Islet of Langerhans (tissue), 1 donor: ENCODE data around the gene ZNF491.
"Not testable (repeated sequence)": the region's sequence is repeated elsewhere in the genome, so short reads cannot be mapped to it uniquely, and the experiment has no call there.

Experiments used
- FAIRE-seq: peaks from one replicate; lab custom pipeline; 2011; peaks lifted over from hg19 to GRCh38; lab: Jason Lieb, UNC

ZNF491 gene

DNA sequence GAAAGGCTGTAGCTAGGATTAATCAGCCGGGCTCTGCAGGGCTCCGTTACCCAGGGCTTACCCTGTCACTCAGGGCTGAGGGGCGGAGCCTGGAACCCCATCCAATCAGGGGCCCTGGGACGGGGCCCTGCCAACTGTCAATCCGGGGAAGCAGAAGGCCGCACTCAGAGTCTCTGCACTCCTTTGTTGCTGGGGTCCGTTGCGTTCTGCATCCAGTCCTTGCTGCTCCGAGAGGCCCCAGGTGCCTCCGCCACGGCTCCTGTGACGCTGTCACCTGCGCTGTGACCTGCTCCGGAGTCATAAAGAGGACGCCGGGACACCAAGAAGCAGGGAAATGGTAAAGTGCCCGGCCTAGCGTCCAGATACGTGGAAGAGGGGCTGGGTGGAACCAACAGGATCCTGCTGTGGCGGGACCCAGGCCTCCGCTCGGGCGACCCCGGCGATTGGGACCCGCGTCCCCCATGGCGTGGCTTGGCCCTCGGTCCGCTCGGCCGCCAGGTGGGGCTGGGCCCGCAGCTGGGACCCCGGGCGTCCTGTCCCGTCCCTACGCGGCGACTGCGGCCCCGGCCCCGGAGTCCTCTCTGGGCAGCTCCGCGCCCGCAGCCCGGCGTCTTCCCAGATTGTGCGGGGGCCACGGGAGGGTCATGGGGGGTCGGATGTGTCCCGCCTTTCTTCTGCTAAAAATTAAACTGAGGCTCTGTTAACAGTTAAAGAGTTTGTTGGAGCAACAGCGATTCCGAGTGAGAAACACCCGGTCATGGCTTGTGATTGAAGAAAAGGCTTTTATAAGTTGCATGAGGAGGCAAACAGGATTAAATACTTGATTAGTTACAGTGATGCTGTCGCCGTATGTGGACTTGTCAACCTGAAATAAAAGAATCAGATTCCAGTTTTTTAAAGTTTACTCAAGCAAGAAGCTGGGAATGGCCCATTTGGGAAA lies at the start of gene ZNF491:
Gene ZNF491, plus strand, starts transcription at position 133 of the 940 bp plus-strand sequence. CDS start 7,431 bp downstream, outside the sequence.
- peak; percentile 38 for FAIRE-seq

DNA sequence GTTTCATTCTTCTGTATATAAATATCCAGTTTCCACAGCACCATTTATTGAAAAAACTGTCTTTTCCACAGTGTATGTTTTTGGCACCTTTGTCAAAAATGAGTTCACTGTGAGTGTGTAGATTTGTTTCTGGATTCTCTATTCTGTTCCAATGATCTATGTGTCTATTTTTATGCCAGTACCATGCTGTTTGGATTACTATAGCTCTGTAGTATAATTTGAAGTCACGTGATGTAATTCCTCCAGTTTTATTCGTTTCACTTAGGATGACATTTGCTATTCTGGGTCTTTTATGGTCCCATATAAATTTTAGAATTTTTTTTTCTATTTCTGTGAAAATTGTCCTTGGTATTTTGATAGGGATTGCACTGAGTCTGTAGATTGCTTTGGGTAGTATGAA lies 48.6 kb upstream of the ZNF491 start:
- no peak for FAIRE-seq

DNA sequence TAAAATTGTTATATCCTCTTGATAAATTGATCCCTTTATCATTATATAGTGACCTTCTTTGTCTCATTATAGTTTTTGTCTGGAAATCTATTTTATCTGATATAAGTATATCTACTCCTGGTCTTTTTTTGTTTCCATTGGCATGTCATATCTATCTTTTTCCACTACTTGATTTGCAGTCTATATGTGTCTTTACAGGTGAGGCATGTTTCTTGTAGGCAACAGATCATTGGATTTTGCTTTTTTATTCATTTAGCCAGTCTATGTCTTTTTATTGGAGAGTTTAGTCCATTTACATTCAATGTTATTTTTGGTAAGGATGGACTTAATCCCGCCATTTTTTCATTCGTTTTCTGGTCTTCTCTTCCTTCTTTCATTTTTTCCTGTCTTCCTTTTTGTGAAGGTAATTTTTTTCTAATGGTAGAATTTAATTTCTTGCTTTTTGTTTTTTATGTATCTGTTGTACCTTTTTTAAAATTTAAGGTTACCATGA lies 46.0 kb upstream of the ZNF491 start:
- no peak for FAIRE-seq

DNA sequence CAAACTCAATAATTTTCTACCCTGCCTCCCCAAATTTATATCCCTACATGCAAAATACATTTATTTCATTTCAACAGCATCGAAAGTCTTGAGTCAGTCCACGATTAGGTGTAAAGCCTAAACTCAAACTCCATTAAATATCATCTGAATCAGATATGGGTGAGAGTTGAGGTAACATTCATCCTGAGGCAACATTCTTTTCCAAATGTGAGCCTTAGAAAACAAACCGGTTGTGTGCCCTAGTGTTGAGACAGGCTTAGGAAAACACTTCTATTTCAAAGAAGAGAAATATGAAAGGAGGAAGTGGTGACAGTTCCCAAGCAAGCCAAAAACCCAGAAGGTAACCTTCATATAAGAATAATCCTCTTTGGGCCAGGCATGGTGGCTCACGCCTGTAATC lies 43.7 kb upstream of the ZNF491 start:
- FAIRE-seq = no peak

DNA sequence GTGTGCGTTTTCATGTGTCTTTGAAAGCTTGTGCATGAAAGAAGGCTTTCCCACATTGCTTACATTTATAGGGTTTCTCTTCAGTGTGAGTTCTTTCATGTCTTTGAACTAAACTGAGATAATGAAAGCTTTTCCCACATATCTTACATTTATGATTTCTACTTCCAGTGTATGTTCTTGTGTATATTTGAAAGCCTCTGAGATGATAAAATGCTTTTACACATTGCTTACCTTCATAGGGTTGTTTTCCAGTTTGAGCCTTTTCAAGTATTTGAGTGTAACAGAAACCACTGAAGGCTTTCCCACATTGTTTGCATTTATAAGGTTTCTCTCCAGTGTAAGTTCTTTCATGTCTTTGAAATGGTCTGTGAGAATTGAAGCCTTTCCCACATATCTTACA lies 41.4 kb upstream of the ZNF491 start:
- FAIRE-seq = no peak

DNA sequence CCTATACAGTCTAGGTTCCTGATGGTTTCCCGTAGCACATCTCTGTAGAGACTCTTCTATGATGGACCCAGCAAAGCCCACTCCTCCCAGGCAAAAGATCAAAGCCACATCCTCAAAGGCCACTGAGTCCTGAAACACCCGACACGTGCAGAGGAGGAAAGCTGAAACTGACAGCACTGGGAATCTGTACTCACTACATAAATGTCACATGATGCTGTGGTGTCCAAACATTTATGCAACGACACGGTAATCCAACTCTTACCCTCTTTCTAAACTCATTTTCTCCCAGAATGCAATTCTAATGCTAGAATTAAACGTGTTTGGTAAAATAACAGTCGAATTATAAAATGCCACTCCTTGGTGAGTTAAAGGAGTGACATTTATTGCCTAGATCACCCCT lies 38.5 kb upstream of the ZNF491 start:
- FAIRE-seq = no peak

DNA sequence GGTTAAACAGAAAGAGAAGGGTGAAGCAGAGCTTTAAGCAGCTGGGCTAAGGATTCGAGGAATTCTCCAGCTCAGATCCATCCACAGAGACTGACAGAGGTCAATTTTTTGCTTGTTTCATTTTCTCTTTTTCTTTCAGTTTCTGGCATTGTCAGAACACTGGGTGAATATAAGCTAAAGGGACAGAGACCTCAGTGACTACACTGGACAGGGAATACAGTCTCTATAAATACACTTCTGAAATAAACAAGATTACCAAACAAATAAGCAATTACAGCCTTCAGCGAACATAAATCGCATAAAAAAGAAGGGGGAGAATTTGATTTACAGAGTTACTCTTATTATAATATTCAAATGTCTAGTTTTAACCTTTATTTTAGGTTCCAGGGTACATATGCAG lies 35.2 kb upstream of the ZNF491 start:
- no peak for FAIRE-seq

DNA sequence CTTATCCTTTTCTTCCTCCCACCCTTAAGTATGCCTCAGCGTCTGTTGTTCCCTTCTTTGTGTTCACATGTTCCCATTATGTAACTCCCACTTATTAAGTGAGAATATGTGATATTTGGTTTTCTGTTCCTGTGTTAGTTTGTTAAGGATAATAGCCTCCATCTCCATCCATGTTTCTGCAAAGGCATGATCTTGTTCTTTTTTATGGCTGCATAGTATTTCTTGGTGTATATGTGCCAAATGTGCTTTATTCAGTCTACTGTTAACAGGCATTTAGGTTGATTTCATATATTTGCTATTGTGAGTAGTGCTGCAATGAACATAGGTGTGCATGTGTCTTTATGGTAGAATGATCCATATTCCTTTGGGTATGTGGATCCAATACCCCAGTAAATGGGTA lies 34.7 kb upstream of the ZNF491 start:
- FAIRE-seq = no peak

DNA sequence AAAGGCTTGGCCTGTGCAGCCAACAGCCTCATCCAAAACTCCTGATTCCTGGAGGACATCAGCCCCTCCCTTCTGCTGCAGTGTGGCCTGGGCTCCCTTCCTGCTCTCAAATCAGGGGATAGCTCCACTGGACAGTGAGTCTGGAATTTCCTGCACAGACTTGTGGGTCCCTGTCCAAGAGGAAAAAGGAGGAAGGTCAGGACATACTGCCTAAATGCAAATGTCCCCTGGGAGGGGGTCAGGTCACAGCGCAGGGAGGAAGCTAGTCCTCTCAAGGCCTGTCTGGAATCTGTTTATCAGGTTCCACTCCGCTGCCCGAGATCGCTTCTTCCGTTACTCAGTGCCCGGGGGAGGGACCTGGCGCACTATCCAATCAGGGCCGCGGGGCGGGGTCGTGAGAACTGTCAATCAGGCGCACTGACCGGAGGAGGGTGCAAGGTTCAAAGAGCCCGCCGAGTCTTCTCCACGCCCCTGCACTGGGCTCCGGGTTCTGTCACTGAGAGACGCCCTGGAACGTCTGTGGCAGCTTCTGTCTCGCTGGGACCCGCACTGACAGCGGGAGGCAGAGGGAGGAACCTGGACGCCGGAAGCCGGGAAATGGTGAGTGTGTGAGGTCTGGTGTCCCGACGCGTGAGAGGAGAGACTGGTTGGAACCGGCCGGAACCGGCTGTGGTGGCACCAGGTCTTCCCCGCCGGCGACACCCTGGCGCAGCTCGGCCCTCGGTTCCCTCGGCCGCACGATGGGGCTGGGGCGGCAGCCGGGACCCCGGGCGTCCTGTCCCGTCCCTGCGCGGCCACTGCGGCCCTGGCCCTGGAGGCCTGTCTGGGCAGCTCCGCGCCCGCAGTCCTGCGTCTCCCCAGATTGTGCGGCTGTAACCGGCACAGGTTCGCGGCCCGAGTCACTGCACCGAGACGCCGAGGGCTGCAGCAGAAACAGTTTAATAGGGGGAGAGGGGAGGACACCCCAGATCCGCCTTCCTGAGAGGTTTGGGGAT lies 31.4 kb upstream of the ZNF491 start, which contains the start of gene ZNF441:
Gene ZNF441, plus strand, starts transcription at position 404 of the 995 bp plus-strand sequence. Its CDS starts 194 bp downstream, at position 598.
- no peak for FAIRE-seq

DNA sequence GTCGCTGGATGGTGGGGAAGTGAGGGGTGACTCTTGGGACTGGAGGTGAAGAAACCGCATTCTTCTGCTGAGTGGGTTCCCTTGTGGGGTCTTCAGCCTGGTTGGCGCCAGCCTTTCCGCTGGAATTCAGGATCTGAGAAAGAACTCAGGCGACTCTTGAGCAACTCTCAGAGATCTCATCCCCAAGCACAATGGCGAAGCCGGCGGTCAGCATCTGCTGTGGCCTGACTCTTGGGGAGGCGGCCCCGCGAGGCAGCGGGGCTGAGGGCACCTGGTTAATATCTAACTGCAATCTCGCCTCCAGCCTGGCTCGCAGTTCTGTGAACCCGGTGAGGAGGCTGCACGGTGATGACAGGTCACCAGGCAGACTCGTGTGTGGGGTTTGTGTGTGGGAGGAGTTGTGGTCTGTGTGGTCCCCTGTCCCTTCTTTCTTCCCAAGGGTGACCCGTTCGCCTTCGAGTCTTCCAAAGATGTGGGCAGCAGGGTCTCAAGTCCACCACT lies 30.6 kb upstream of the ZNF491 start:
- no peak for FAIRE-seq

DNA sequence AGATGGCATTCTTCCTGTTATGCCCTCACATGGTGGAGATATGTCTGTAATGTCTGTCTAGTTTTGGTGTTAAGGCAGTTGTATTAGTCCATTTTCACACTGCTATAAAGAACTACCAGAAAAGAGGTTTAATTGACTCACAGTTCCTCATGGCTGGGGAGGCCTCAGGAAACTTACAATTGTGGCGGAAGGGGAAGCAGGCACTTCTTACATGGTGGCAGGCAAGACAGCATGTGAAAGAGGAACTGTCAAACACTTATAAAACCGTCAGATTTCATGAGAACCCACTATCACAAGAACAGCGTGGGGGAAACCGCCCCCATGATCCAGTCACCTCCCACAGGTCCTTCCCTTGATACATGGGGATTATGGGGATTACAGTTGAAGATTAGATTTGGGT lies 28.3 kb upstream of the ZNF491 start:
- no peak for FAIRE-seq

DNA sequence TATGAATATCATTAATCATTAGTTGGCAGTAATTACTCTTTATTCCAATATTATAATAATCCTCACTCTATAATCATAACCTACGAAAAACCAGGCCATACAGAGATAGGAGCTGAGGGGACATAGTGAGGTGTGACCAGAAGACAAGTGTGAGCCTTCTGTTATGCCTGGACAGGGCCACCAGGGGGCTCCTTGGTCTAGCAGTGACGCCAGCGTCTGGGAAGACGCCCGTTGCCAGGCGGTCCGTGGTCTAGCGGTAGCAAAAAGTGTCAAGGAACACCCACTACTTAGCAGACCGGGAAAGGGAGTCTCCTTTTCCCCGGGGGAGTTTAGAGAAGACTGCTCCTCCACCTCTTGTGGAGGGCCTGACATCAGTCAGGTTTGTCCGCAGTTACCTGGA lies 26.8 kb upstream of the ZNF491 start:
- FAIRE-seq = not testable (repeated sequence)

DNA sequence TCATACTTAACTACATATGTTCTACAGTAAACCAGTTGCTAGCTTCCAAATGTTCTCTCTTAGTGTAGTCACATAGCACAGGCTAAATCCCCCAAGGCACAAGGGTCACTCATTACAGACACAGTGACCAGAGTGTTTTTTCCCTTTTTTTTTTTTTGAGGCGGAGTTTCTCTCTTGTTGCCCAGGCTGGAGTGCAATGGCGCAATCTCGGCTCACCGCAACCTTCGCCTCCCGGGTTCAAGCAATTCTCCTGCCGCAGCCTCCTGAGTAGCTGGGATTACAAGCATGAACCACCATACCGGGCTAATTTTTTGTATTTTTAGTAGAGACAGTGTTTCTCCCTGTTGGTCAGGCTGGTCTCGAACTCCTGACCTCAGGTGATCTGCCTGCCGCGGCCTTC lies 21.7 kb upstream of the ZNF491 start:
- FAIRE-seq = not testable (repeated sequence)

DNA sequence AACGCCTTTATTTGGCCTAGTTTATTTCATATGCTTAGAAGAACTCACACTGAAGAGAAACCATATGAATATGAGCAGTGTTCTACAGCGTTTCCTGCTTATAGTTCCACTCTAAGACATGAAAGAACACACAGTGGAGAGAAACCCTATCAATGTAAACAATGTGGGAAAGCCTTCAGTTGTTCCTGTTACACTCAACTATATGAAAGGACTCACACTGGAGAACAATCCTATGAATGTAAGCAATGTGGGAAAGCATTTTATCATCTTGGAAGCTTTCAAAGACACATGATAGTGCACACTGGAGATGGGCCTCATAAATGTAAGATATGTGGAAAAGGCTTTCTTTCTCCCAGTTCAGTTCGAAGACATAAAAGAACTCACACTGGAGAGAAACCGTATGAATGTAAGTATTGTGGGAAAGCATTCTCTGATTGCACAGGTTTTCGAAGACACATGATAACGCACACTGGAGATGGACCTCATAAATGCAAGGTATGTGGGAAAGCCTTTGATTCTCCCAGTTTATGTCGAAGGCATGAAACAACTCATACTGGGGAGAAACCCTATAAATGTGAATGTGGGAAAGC lies 17.8 kb upstream of the ZNF491 start:
- FAIRE-seq = no peak

DNA sequence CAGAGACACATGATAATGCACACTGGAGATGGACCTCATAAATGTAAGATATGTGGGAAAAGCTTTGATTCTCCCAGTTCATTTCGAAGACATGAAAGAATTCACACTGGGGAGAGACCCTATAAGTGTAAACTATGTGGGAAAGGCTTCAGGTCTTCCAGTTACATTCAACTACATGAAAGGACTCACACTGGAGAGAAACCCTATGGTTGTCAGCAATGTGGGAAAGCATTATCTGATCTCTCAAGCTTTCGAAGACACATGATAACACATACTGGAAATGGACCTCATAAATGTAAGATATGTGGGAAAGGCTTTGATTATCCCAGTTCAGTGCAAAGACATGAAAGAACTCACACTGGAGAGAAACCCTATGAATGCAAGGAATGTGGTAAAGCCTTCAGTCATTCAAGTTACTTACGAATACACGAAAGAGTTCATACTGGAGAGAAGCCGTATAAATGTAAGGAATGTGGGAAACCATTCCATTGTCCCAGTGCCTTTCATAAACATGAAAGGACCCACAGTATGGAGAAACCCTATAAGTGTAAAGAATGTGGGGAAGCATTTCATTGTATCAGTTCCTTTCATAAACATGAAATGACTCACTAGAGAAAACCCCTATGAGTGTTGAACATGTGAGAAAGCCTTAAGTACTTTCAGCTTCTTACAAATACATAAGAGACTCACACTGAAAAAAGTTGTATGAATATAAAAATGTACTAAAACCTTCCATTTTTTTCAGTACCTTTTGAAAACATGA lies 16.8 kb upstream of the ZNF491 start:
- no peak for FAIRE-seq

DNA sequence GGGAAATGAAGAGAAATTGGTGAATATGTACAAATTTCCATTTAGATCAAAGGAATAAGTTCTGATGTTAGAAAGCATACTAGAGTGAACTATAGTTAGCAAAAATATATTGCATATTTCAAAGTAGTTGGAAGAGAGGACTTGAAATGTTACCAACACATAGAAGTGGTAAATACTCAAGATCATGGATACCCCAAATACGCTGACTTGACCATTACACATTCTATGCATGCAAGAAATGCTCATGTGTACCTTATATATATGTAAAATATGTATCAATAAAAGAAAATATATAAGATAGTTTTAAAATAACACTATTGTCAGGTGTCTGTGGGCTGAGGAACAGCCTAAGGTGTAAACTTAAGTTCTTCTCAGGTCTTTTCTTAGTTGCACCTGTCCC lies 14.6 kb upstream of the ZNF491 start:
- no peak for FAIRE-seq

DNA sequence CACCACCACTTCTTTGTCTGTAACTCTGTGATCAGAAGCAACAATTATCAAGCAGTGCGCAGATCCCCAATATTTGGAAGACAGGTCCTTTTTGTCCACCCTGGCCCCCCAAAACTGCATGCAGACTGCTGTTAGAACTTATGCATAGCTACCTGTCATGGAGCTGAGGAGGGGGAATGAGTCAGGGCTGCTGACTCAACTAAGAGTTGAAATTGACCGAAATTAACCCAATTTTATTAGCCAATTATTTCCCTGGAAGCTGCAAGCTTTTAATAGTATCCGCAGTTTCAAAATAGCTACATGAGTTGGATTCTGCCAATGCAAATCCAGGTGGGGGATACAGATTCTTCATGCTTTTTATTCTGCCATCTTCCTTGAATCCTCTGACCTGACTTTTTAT lies 14.0 kb upstream of the ZNF491 start:
- FAIRE-seq = no peak

DNA sequence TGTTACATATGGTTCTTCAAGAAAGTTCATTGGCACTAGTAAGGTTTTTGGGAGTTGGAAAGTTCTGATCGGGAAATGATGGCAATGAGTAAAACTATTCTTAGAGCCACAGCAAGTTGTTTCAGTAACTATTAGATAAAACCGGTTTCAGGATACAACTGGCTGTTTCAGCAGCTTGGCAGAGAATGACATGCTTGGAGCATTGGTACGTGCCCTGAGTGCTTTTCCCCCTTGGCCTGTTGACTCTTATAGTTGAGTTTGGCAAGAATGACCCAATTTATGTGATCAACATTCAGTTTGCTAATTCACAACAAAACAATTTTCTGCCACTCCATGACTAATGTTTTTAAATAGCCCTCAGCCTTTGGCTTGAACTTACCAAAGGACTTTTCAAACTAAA lies 10.8 kb upstream of the ZNF491 start:
- no peak for FAIRE-seq

DNA sequence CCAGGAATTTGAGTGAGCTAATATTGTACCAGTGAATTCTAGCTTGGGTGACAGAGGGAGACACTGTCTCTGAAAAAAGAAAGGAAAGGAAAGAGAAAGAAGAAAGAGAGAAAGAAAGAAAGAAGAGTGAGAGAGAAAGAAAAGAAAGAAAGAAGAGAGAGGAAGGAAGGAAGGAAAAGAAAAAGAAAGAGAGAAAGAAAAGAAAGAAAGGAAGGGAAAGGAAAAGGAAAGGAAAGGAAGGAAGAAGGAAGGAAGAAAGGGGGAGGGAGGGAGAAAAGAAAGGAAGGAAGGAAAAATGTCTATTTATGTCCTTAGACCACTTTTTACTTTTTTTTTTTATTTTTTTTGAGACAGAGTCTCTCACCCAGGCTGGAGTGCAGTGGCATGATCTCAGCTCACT lies 5.4 kb upstream of the ZNF491 start:
- FAIRE-seq = no peak

DNA sequence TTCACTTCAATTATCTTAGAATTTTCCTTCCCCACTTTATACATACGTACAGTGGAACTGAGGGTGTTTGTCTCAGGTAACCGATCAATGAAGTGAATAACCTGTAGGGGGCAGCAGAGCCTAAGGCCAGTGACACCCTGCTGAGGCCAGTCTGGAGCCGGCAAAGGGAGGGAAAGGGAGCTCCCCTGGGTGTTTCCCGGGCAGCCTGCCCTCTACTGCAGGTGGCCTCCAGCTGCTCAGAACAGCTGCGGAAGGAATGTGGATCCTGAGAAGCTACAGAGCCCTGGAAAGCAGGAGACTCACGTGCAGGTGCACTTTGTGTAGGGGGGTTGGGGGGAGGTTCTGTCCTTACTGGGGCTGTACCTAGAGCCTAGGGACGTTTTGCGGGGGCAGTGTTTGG lies 832 bp upstream of the ZNF491 start:
- peak; percentile 99 for FAIRE-seq
